ENCODE data around the gene C4orf50.
A peak's percentile ranks its signal among the peaks of the same experiment; 100 is the strongest.
"Not testable (repeated sequence)": the region's sequence is repeated elsewhere in the genome, so short reads cannot be mapped to it uniquely, and the experiment has no call there.

C4orf50 gene

DNA sequence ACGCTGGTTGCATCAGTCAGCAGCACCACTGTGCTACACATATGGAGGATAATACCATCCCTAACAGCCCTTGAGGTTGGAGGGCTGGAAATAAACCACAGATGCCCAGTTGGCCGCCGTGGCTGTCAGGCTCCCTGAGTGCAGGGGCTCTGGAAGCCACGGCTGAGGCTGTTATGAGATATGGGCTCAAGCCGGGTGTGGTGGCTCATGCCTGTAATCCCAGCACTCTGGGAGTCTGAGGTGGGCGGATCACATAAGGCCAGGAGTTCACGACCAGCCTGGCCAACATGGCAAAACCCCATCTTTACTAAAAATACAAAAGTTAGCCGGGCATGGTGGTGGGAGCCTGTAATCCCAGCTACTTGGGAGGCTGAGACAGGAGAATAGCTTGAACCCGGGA lies 24.9 kb downstream of the C4orf50 start:
- DNase-seq, result not testable (repeated sequence)

GRCh38 chr4:5992828-5993321 lies 25.4 kb downstream of the C4orf50 start:
- DNase-seq, result no peak

- DNase-seq, result no peak
These were observed 25.9 kb downstream of the C4orf50 start for GRCh38 chr4:5992171-5992827.

- no peak for DNase-seq
These were observed 26.8 kb downstream of the C4orf50 start for GRCh38 chr4:5991405-5991804.

GRCh38 chr4:5990446-5991160 lies 27.6 kb downstream of the C4orf50 start:
- no peak for DNase-seq

GRCh38 chr4:5989236-5990225 lies 28.7 kb downstream of the C4orf50 start:
- DNase-seq, result no peak

DNA sequence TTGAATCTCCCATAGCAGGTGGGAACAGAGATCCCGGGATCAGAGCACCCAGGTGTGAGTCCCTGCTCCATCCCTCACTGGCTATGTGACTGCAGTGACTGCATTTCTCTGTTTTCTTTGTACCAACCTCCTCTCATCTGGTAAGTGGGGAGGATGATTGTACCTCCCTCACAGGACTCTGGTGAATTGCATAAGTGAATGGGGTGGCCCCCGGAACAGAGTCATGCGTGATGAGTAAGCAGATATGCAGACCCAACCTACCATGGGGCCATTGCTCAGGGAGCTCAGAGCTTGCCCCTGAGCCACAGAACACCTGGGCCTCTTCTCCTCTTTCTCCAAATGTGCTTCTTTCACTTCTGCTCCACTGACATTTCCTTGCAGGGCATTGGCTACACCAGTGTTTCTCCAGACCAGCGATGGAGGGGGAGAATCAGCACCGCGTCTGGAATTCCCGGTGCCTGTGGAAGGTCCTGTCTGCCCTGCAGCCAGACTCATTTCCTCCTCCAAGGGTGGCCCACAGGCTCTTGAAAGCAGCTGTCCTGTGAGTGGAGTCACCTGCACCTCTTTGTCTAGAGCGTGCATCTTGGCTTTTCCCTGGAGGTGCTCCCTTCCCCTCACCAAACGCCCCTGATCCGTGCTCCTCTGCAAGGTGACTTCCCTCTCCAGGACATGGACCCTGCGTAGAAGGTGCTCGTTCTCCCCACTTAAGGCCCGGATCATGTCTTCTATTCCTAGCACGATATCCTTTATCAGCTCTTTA lies 30.0 kb downstream of the C4orf50 start:
- DNase-seq, result no peak

- no peak for DNase-seq
These were observed 33.4 kb downstream of the C4orf50 start for GRCh38 chr4:5984843-5985242.

- peak in 5 of 56 donors; percentile 26 to 40 (median 31) for DNase-seq
These were observed 35.9 kb downstream of the C4orf50 start for GRCh38 chr4:5982156-5982973.

GRCh38 chr4:5980436-5981155 lies 37.6 kb downstream of the C4orf50 start:
- DNase-seq, result peak in 1 of 56 donors; percentile 17

- peak in 2 of 56 donors; percentile 20 to 29 for DNase-seq
These were observed 38.2 kb downstream of the C4orf50 start for GRCh38 chr4:5979981-5980380.

GRCh38 chr4:5976921-5977320 lies 41.3 kb downstream of the C4orf50 start:
- DNase-seq, result no peak

- no peak for DNase-seq
These were observed 41.8 kb downstream of the C4orf50 start for GRCh38 chr4:5976431-5976830.

GRCh38 chr4:5974321-5974720 lies 43.9 kb downstream of the C4orf50 start:
- DNase-seq, result no peak

GRCh38 chr4:5973486-5974220 lies 44.6 kb downstream of the C4orf50 start:
- no peak for DNase-seq

DNA sequence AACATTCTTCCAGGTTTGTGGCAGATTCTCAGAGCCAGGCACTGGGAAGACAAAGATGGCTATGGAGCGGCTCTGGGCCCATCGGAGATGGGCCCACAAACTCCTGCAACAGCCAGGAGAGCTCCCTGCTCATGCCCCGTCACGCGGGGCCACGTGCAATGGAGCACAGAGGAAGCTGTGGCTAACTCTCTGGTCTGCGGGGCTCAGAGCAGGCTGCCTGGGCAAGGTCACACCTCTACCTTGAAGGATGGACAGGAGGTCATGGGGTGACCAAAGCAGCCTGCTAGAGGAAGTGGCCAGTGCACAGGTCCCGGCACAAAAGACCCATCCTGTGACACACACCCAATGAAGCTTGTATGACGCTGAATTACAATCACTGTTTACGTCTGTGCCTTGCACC lies 45.2 kb downstream of the C4orf50 start:
- DNase-seq, result no peak

GRCh38 chr4:5972571-5972970 lies 45.7 kb downstream of the C4orf50 start:
- DNase-seq, result no peak

GRCh38 chr4:5971078-5971450 lies 47.2 kb downstream of the C4orf50 start:
- no peak for DNase-seq
